HEK293T (cell line): ENCODE results near the gene PANX2.

Experiments
- FOXK2 ChIP-seq: fragments of 450-650 bp; IDR thresholded peaks from 2 replicates; pipeline ENCODE4 v1.6.1; 2016; ENCODE audit warnings: mild to moderate bottlenecking
- SUZ12 ChIP-seq: fragments of 450-650 bp; IDR thresholded peaks from 2 replicates; pipeline ENCODE4 v1.6.1; 2016; ENCODE audit warnings: mild to moderate bottlenecking

DNA sequence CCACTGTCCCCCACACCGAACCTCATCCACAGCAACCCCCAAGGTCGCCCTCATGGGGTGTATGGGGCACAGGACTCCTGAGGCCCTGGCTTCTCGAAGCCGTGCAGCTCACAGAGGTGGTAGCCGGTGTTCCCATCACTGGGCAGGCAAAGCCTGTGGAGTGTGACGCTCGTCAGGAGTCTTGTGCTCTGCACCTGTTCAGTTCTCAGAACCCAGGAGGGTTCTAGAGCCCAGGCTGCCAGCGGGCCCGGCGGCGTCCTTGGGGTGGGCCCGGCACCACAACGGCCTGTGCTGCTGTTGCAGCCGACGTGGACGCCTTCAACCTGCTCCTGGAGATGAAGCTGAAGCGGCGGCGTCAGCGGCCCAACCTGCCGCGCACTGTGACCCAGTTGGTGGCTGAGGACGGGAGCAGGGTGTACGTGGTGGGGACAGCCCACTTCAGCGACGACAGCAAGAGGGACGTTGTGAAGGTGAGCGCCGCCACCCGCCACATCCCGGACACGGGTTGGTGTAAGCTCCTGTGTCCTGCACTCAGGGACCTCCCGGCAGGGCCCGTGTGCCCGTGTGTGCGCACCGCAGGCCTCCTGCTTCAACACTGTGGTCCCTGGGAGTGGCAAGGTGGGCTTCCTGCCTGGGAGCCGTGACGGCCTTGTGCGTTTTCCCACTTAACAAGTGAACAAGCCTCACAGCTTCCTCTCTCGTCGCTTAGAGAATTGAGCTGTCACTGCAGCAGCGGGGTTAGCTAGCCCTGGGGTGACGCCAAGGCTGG lies 23.7 kb downstream of the PANX2 start:
- TF ChIP-seq FOXK2 (no peak), SUZ12 (no peak)
